Endothelial cell of umbilical vein (primary cell): ENCODE data around the gene EEF1AKMT4. TPM values are rescaled to one million over a fixed set of nuclear protein-coding genes. Genes with fewer than 3 reads are reported as not detected.

ENCODE experiments used
- BruUV-seq: library from RNA; stranded (reverse); fragments of 400-500 nt; replicated peaks from 2 replicates; lab custom pipeline; 2021; lab: Mats Ljungman, UMichigan
- CTCF ChIA-PET: fragments of 300-600, 350-600 bp; sonication (Branson Sonifier 250); formaldehyde crosslinking; loops from one replicate; lab custom pipeline; 2021; ENCODE audit warnings: antibody characterized with exemption, inconsistent platforms; lab: Charles Lee
- POLR2A ChIA-PET: fragments of 300-600, 350-600 bp; sonication (Branson Sonifier 250); formaldehyde crosslinking; loops from one replicate; lab custom pipeline; 2021; ENCODE audit warnings: antibody characterized with exemption, inconsistent platforms; lab: Charles Lee
- DNase-seq: peaks from one replicate; pipeline ENCODE4 v3.0.0-alpha.2; 2011; ENCODE audit warnings: low read depth, low spot score
- FAIRE-seq: peaks from 2 replicates; lab custom pipeline; 2011; peaks lifted over from hg19 to GRCh38; lab: Jason Lieb, UNC
- H2AFZ ChIP-seq: 2 replicates; pipeline ENCODE4 v1.6.0; 2012; ENCODE audit warnings: low read depth, low read length, control low read depth, inconsistent platforms
- H3K27ac ChIP-seq: 2 replicates; pipeline ENCODE4 v1.5.1; 2011; ENCODE audit warnings: low read depth, mild to moderate bottlenecking, control low read depth, low read length, moderate library complexity; ENCODE audit not compliant: insufficient read depth
- H3K27me3 ChIP-seq, 2 experiments: 2 replicates each; pipeline versions ENCODE4 v1.6.0 to v1.6.1; 2011; ENCODE audit warnings: low read length in 2 of 2, mixed read lengths in 1 of 2; ENCODE audit not compliant: control insufficient read depth in 2 of 2, insufficient read depth in 2 of 2
- H3K36me3 ChIP-seq, 2 experiments: 2 replicates in 1 of 2; 3 replicates in 1 of 2; pipeline ENCODE4 v1.5.1; 2011; ENCODE audit warnings: low read length in 2 of 2, mild to moderate bottlenecking in 1 of 2, moderate library complexity in 1 of 2; ENCODE audit not compliant: control insufficient read depth in 2 of 2, insufficient read depth in 2 of 2; ENCODE audit errors: extremely low read depth in 1 of 2
- H3K4me1 ChIP-seq: 3 replicates; pipeline ENCODE4 v1.5.1; 2011; ENCODE audit warnings: mild to moderate bottlenecking, low read length; ENCODE audit not compliant: control insufficient read depth, insufficient read depth; ENCODE audit errors: extremely low read depth
- H3K4me2 ChIP-seq: 2 replicates; pipeline ENCODE4 v1.6.1; 2011; ENCODE audit warnings: low read length, control low read depth, mixed read lengths; ENCODE audit not compliant: insufficient read depth
- H3K4me3 ChIP-seq, 3 experiments: fragments of 200-600 bp in 1 of 3; sonication (generic), shearing (Covaris generic) in 1 of 3; replicated peaks in 1 of 3; 2 replicates each; pipeline ENCODE4 v1.5.1; 2011 to 2016; ENCODE audit warnings: control low read depth in 3 of 3, low read length in 3 of 3, mild to moderate bottlenecking in 2 of 3, inconsistent platforms in 1 of 3, low read depth in 1 of 3, moderate library complexity in 1 of 3; ENCODE audit not compliant: insufficient read depth in 1 of 3
- H3K79me2 ChIP-seq: 2 replicates; pipeline ENCODE4 v1.6.0; 2012; ENCODE audit warnings: low read length, inconsistent platforms; ENCODE audit not compliant: control insufficient read depth, insufficient read depth
- H3K9ac ChIP-seq: replicated peaks from 2 replicates; pipeline ENCODE3; 2011; ENCODE audit warnings: low read length, control low read depth; ENCODE audit not compliant: insufficient read depth; ENCODE audit errors: extremely low read depth
- H3K9me1 ChIP-seq: replicated peaks from 3 replicates; pipeline ENCODE4 v1.6.0; 2011; ENCODE audit warnings: mild to moderate bottlenecking, low read length; ENCODE audit not compliant: control insufficient read depth, insufficient read depth; ENCODE audit errors: extremely low read depth
- H3K9me3 ChIP-seq: replicated peaks from 2 replicates; pipeline ENCODE4 v1.5.1; 2012; ENCODE audit warnings: low read length, inconsistent platforms; ENCODE audit not compliant: control insufficient read depth, insufficient read depth
- H4K20me1 ChIP-seq: replicated peaks from 2 replicates; pipeline ENCODE3; 2011; ENCODE audit warnings: mild to moderate bottlenecking, low read length; ENCODE audit not compliant: control insufficient read depth, insufficient read depth; ENCODE audit errors: extremely low read depth
- EZH2 ChIP-seq: IDR thresholded peaks from 2 replicates; pipeline ENCODE4 v1.6.1; 2012; ENCODE audit warnings: borderline replicate concordance, low read depth, mild to moderate bottlenecking, moderate library complexity, low read length, inconsistent platforms; ENCODE audit not compliant: severe bottlenecking
- FOS ChIP-seq: IDR thresholded peaks from 2 replicates; pipeline ENCODE4 v1.6.1; 2011; ENCODE audit warnings: mild to moderate bottlenecking, low read length, moderate library complexity, borderline replicate concordance; ENCODE audit not compliant: insufficient read depth
- GATA2 ChIP-seq: IDR thresholded peaks from 2 replicates; pipeline ENCODE4 v1.7.0; 2011; ENCODE audit warnings: low read depth, mild to moderate bottlenecking, moderate library complexity, mixed read lengths, low read length; ENCODE audit not compliant: insufficient read length, insufficient read depth
- JUN ChIP-seq: IDR thresholded peaks from 2 replicates; pipeline ENCODE4 v1.6.1; 2011; ENCODE audit warnings: borderline replicate concordance, low read depth; ENCODE audit not compliant: insufficient read length, insufficient read depth
- MYC ChIP-seq: IDR thresholded peaks from one replicate; pipeline ENCODE4 v1.6.1; 2011; ENCODE audit warnings: mild to moderate bottlenecking, low read depth, low read length
- POLR2A ChIP-seq: IDR thresholded peaks from 2 replicates; pipeline ENCODE4 v1.6.1; 2012; ENCODE audit warnings: low read depth, mild to moderate bottlenecking, control low read depth, low read length
- POLR2AphosphoS5 ChIP-seq: IDR thresholded peaks from 2 replicates; pipeline ENCODE4 v1.6.1; 2012; ENCODE audit warnings: low read depth, mild to moderate bottlenecking, control low read depth, low read length, moderate library complexity; ENCODE audit not compliant: insufficient read depth
- dilution Hi-C: fragments of 300-500 bp; cut with MboI; formaldehyde crosslinking; loops from one replicate; pipeline ENCODE4 v1.15.0; 2019; ENCODE audit warnings: low sequenced_read_pairs; ENCODE audit not compliant: extremely low pct_ligation_motif_present
- intact Hi-C: fragments of 100-400 bp; cut with micrococcal nuclease; formaldehyde crosslinking; loops from one replicate; pipeline ENCODE4 v1.10.0; 2022
- polyA plus RNA-seq, 4 experiments: library from polyadenylated mRNA; depleted of rRNA in 3 of 4; stranded (reverse) in 3 of 4; unstranded in 1 of 4; fragments of >200 nt; gene quantifications; 2 replicates each; pipeline versions ENCODE4 v1.2.1 to v1.2.3, GENCODE V29; 2011 to 2012; ENCODE audit warnings: missing spikeins in 1 of 4
- total RNA-seq: library from RNA; stranded (reverse); gene quantifications from 2 replicates; pipeline ENCODE4 v1.2.3, GENCODE V29; 2021
- TF ChIP-seq, protein P1 (sequence below), 2 donors: IDR thresholded peaks; 1 replicate in 1 of 2; 2 replicates in 1 of 2; pipeline ENCODE4 v1.5.1; 2011; ENCODE audit warnings: low read length in 2 of 2, mild to moderate bottlenecking in 2 of 2, moderate library complexity in 2 of 2, control low read depth in 1 of 2, inconsistent platforms in 1 of 2, low read depth in 1 of 2; ENCODE audit not compliant: insufficient read depth in 1 of 2; ENCODE audit errors: extremely low read depth in 1 of 2
- TF ChIP-seq, protein P2 (sequence below): IDR thresholded peaks from 2 replicates; pipeline ENCODE4 v1.6.1; 2011; ENCODE audit not compliant: insufficient read depth, insufficient read length

The EEF1AKMT4 gene
- total and polyA plus RNA-seq, 2 donors (not counting 3 experiments of a cell fraction or from before 2014, with no cell fraction given) = 3.4 to 8.0 TPM

DNA sequence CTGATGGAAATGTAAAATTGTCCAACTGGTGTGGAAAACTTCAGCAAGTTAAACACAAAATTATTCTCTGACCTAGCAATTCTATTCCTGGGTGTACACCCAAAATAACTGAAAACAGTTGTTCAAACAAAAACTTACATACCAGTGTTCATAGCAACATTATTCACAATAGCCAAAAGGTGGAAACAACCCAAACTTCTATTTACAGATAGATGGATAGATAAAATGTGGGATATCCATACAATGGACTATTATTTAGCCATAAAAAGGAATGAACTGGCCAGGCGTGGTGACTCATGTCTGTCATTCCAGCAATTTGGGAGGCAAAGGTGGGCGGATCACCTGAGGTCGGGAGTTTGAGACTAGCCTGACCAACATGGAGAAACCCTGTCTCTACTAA is 27.0 kb upstream of the EEF1AKMT4 start:
- Histone ChIP-seq H3K27ac (no peak overlapping the region), H3K27me3 (peaks cover 2 to 9% of the 10 kb centered on the region in 2 experiments), H3K9ac (no peak overlapping the region), H2AFZ (no peak overlapping the region), H3K9me3 (no peaks in the 10 kb centered on the region), H3K4me1 (no peaks in the 10 kb centered on the region), H3K79me2 (no peaks in the 10 kb centered on the region), H4K20me1 (no peaks in the 10 kb centered on the region), H3K9me1 (no peaks in the 10 kb centered on the region), H3K4me3 (no peak overlapping the region), H3K4me2 (no peak overlapping the region), H3K36me3 (no peaks in the 10 kb centered on the region)
- no peak for DNase-seq
- intact Hi-C loops (no loop called here), dilution Hi-C loops (no loop called here)
- TF ChIP-seq, protein P1, sequence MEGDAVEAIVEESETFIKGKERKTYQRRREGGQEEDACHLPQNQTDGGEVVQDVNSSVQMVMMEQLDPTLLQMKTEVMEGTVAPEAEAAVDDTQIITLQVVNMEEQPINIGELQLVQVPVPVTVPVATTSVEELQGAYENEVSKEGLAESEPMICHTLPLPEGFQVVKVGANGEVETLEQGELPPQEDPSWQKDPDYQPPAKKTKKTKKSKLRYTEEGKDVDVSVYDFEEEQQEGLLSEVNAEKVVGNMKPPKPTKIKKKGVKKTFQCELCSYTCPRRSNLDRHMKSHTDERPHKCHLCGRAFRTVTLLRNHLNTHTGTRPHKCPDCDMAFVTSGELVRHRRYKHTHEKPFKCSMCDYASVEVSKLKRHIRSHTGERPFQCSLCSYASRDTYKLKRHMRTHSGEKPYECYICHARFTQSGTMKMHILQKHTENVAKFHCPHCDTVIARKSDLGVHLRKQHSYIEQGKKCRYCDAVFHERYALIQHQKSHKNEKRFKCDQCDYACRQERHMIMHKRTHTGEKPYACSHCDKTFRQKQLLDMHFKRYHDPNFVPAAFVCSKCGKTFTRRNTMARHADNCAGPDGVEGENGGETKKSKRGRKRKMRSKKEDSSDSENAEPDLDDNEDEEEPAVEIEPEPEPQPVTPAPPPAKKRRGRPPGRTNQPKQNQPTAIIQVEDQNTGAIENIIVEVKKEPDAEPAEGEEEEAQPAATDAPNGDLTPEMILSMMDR (IDR thresholded peaks at IDR 0.05; ENCODE audit: extremely low read depth in 1 of 2, insufficient read depth in 1 of 2, low read depth in 1 of 2, low read length in 2 of 2) = no peak
- TF ChIP-seq POLR2AphosphoS5 = no peak
- TF ChIP-seq JUN = no peak
- no peak for TF ChIP-seq FOS
- TF ChIP-seq MYC = no peak
- TF ChIP-seq, protein P2, sequence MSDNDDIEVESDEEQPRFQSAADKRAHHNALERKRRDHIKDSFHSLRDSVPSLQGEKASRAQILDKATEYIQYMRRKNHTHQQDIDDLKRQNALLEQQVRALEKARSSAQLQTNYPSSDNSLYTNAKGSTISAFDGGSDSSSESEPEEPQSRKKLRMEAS = no peak
- TF ChIP-seq GATA2 = no peak
- TF ChIP-seq EZH2 = no peak
- TF ChIP-seq POLR2A = no peak
- FAIRE-seq = no peak
- ChIA-PET POLR2A (no interaction called here), CTCF (interaction anchor here (0.6 kb wide), 1 partner anchor 71 kb away, joined by 4 read pairs; no protein-coding TSS in a partner anchor)
- no TSS peak for BruUV-seq
